ENCODE results near the gene FAM236D.
"Not testable (repeated sequence)": the region's sequence is repeated elsewhere in the genome, so short reads cannot be mapped to it uniquely, and the experiment has no call there.

DNA sequence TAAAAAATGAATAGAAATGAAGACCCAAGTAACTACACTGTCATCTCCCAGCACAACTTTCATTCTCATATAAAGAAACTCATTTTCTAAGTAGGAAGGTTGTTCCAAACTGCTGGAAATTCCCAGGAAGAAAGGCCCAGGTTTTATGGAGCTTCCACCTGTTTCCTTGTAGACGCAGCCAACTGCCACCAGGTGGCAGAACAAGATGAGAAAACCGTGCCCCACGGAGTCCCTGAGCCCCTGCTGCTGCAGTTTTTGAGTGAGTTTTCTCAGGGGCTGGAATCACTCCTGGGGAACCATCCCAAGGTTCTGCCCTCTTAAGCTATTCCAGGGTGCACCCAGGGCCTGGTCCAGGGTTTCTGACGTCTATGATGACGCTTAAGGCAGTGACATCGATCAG lies 24.0 kb downstream of the FAM236D start:
- TF ChIP-seq, protein P1, sequence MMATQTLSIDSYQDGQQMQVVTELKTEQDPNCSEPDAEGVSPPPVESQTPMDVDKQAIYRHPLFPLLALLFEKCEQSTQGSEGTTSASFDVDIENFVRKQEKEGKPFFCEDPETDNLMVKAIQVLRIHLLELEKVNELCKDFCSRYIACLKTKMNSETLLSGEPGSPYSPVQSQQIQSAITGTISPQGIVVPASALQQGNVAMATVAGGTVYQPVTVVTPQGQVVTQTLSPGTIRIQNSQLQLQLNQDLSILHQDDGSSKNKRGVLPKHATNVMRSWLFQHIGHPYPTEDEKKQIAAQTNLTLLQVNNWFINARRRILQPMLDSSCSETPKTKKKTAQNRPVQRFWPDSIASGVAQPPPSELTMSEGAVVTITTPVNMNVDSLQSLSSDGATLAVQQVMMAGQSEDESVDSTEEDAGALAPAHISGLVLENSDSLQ (IDR thresholded peaks at IDR 0.05): not testable (repeated sequence)
- TF ChIP-seq IRF4, MXI1, POLR2A, SIN3A (IDR thresholded peaks at IDR 0.05; ENCODE audit: low read depth, low read length): not testable (repeated sequence)
- TF ChIP-seq, protein P2, sequence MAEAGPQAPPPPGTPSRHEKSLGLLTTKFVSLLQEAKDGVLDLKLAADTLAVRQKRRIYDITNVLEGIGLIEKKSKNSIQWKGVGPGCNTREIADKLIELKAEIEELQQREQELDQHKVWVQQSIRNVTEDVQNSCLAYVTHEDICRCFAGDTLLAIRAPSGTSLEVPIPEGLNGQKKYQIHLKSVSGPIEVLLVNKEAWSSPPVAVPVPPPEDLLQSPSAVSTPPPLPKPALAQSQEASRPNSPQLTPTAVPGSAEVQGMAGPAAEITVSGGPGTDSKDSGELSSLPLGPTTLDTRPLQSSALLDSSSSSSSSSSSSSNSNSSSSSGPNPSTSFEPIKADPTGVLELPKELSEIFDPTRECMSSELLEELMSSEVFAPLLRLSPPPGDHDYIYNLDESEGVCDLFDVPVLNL (IDR thresholded peaks at IDR 0.05; ENCODE audit: low read depth, low read length): not testable (repeated sequence)
- TF ChIP-seq, protein P3, sequence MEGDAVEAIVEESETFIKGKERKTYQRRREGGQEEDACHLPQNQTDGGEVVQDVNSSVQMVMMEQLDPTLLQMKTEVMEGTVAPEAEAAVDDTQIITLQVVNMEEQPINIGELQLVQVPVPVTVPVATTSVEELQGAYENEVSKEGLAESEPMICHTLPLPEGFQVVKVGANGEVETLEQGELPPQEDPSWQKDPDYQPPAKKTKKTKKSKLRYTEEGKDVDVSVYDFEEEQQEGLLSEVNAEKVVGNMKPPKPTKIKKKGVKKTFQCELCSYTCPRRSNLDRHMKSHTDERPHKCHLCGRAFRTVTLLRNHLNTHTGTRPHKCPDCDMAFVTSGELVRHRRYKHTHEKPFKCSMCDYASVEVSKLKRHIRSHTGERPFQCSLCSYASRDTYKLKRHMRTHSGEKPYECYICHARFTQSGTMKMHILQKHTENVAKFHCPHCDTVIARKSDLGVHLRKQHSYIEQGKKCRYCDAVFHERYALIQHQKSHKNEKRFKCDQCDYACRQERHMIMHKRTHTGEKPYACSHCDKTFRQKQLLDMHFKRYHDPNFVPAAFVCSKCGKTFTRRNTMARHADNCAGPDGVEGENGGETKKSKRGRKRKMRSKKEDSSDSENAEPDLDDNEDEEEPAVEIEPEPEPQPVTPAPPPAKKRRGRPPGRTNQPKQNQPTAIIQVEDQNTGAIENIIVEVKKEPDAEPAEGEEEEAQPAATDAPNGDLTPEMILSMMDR (IDR thresholded peaks at IDR 0.05 in 2 of 3, conservative IDR thresholded peaks at IDR 0.05 in 1 of 3; ENCODE audit: control insufficient read depth in 2 of 3, extremely low read depth in 1 of 3, insufficient read depth in 1 of 3, low read depth in 3 of 3, low read length in 3 of 3): not testable (repeated sequence)
